NCI-H2081 treated with DMSO at 0.1 percent for 48 hours (cell line): ENCODE results near the gene CADM2.

Source experiments
- DNase-seq: peaks from one replicate; lab custom pipeline; 2025; lab: John Stamatoyannopoulos, UW

The CADM2 gene

GRCh38 chr3:85321892-85322291 lies 363.1 kb downstream of the CADM2 start:
- no peak for DNase-seq

GRCh38 chr3:85330071-85330470 lies 371.3 kb downstream of the CADM2 start:
- no peak for DNase-seq

DNA sequence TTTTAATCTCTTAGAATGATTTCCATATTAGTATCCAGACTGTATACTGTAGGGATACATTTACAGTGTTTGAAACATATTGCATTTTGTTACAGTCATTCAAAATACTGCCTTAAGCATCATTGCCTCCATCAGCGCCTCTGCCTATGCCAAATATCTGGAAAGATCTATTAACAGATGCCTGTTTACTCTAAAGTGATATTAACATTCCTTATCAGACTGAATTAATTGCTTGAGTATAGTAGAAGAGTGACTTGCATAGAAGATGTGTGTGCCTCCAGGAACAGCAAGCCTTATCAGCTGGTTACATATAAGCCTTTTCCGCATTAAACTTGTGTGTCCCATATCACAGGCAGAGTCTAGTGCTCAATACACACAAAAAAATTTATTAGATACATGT lies 379.1 kb downstream of the CADM2 start:
- no peak for DNase-seq

DNA sequence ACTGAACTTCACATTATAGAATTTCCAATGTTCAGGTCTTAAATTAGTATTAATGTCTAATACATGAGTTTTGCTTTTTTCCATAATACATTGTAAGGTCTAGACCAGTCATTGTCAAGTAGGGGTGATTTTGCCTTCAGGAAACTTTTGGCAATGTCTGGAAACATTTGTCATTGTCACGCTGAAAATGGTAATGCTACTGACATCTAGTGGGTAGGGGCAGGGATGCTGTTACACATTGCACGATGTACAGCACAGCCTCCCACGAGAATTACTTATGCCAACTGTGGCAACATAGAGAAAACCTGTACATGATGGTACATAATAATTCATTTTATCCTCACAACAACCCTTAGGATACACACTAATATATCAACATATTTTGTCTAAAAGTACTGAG lies 384.1 kb downstream of the CADM2 start:
- no peak for DNase-seq

DNA sequence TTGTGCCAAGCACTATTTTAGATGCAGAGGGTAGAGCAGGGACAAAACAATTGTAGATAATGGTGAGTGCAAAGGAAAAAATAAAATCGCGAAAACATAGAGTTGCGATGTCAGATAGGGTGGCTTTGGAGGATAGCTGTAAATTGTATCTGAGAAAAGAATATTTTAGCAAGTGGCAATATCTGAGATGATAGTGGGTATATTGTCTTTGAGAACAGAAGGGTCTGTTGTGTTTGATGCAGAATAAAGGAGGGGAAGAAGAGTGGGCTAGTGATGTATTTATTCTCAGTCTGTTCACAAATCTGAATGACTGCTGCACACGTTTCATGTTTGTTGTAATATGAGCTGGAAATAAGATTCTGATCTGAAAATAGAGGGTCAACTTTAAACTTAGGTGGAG lies 396.8 kb downstream of the CADM2 start:
- DNase-seq: no peak

- peak; percentile 21 for DNase-seq
Measured at GRCh38 chr3:85360742-85361387, 402.1 kb downstream of the CADM2 start.

DNA sequence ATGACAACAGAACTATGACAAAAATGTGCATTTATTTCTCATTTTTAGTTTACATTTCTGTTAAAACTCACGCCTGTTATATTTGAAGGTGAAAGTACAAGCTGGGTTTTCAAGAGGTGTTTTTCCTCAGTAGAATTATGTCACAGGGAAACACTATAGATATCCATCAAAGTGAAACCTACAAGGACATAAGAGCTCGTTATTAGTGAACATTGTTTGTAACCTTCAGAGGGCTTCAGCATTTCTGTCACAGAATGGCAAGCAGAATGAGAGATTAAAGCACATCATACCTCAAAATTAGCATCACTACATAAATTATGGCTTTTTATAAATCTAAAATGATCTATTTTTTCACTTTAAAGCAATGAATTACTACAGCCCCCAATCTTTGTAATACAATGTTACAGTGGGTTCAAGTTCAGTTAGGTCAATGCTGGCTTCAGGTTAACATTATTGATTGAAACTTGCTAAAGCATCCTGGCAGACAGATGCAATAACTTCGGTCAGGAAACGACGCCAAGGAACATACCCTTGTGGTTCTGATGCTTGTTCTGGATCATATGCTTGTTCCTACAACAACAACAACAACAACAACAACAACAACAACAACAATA lies 405.6 kb downstream of the CADM2 start:
- no peak for DNase-seq

DNA sequence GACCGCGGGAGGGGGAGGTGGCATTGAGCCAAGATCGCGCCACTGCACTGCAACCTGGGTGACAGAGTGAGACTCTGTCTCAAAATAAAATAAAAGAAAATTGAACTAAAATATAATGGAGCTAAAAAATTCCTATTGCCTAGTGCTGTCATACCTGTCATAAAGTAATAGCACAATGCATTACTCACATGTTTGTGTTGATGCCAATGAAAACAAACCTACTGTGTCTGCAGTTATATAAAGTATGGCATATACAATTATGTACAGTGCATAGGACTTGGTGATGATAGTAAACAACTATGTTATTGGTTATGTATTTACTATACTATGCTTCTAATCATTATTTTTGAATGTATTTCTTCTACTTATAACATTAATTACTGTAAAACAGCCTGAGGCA lies 411.6 kb downstream of the CADM2 start:
- DNase-seq: no peak

DNA sequence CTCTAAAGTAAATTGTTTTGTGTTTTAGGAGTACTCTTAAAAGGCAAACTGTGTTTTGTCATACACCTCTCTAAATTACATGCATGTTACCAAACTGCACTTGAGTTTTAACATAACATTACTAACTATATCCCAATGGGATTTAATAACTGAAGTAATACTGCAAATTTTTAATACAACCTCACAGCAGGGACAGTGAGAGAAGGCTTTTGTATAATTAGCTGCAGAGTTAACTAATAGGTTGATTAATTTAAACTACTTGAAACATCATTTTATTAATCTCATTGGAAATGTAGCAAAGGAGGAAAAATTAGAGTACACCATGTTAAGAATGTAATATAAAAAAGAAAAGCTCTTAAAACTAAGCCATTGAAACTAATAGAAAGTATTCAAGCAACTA lies 417.3 kb downstream of the CADM2 start:
- DNase-seq: no peak

- DNase-seq: no peak
Measured at GRCh38 chr3:85377115-85377514, 418.3 kb downstream of the CADM2 start.

- DNase-seq: no peak
Measured at GRCh38 chr3:85384372-85384771, 425.6 kb downstream of the CADM2 start.

DNA sequence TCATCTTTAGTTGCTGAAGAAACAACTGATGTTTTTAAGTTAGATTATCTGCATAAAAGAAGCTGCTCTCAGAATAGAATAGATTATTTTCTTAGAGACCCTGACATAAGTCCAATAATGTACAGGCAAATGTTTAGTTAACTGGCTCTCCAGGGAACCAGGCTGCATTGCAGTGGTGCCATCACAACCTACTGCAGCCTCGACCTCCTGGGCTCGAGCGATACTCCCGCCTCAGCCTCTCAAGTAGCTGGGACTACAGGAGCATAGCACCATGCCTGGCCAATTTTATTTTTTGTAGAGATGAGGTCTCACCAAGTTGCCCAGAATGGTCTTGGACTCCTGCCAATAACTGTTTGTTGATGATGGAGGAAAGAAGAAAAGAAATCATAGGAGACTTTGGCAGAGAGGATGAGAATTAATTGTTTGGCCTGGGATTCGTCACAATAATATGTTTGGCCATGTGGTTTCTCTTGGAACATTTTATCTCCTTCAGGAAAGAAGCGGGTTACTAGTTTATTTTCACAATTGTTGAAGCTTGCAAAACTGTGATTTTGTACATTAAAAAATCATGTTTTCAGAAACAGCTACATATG lies 429.2 kb downstream of the CADM2 start:
- DNase-seq: no peak

DNA sequence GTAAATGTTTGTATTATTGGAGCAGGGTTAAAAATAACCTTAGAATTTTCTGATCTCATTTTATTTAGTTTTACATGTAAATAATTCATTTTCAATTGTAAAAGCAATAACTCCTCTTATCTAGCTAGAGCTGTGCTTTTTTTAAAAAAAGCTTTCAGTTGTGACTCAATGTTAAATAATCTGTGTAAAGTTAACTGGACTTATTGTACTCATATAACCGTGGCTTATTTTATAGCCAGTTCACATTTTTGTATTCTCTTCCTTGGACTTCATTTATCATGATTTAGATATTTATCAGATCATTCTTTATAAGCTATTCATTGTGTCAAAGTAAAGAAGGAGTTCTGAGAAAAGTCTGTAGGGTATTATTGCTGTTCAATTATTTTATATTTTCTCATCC lies 435.6 kb downstream of the CADM2 start:
- DNase-seq: no peak

DNA sequence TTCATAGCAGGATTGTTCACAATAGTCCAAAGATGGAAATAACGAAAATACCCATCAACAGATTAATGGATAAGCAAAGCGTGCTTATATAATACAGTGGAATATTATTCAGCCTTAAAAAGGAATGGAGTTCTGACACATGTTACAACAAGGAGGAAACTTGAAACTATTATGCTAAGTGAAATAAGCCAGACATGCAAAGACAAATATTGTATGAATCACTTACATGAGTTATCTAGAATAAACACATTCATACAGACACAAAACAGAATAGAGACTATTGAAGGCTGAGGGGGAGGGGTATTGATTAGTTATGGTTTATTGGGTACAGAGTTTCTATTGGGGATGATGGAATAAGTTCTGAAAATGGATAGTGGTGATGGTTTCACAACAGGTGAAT lies 438.6 kb downstream of the CADM2 start:
- no peak for DNase-seq

DNA sequence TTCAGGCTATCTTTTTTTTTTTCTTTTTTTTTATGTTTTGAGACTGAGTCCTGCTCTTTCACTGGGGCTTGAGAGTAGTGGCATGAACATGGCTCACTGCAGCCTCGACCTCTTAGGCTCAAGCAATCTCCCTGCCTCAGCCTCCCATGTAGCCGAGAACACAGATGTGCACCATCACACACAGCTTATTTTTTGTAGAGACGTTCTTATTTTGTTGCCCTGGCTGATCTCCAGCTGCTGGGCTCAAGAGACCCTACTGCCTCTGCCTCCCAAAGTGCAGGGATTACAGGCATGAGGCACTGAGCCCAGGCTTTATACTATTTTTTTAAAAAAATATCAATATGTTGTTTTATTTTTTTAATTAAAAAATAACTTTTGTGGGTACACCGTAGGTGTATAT lies 467.3 kb downstream of the CADM2 start:
- no peak for DNase-seq

DNA sequence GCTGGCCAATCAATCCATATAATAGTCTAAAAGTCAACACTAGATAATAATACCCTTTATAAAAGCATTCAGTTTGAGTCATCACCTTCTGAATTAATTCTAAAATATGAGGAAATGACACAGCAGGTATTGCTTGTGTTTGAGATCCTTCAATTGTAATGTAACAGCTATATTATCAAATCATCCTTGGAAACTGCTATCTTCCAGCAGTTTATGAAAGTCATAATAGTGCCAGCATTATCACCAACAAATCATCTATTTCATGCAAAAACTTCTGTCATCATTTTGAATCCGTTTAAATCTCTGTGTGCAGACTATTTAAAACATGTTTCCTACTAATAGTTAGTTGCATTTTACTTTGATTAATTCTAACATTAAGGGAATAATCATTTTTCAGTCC lies 468.7 kb downstream of the CADM2 start:
- DNase-seq: peak; percentile 61

DNA sequence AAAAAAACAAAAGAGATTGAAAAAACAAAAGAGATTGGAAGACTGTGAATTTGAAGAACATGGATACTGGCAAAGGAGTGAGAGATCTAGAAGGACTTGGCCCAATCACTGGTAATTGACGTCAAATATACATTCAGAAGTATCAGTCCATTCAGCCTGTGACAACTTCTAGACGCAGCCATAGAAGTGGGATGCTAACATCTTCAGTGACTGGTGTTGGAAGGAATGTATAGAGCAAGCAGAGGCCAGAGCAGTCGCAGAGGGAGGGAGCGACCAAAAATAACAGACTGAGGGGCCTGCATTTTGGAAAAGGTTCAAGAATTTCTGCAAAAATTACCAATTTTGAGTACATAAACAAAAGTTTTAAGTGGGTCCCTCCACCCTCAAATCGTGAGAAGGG lies 473.3 kb downstream of the CADM2 start:
- DNase-seq: no peak

- no peak for DNase-seq
Measured at GRCh38 chr3:85433319-85433718, 474.5 kb downstream of the CADM2 start.

DNA sequence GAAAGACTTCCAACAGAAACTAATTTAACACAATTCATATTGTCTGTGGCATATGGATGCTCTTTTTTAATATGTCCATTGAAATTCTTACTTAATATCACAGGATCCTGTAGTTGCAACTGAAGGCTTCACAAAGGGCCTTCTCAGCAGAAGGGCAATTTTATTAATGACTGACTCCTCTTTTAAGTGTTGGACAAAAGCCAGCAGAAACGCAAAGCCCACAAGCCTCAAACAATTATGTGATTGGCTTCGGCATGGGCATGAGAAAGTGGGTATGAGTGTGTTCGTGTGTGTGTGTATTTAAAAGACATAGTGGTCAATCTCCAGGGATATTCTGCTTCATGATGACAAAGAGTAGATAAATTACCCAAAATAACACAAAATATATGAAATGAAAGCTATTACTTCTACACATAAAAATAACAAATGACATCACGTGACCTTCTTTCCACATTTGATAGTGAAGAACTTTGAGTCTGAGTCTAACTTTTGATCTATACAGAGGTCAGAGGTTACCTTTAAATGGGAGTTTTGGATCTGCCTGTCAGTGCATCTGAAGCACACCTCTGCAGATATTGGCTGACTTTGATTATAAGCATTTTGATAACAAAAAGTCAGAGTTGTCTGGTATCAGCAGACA lies 496.9 kb downstream of the CADM2 start:
- DNase-seq: no peak

GRCh38 chr3:85474241-85474640 lies 515.5 kb downstream of the CADM2 start:
- DNase-seq: no peak

DNA sequence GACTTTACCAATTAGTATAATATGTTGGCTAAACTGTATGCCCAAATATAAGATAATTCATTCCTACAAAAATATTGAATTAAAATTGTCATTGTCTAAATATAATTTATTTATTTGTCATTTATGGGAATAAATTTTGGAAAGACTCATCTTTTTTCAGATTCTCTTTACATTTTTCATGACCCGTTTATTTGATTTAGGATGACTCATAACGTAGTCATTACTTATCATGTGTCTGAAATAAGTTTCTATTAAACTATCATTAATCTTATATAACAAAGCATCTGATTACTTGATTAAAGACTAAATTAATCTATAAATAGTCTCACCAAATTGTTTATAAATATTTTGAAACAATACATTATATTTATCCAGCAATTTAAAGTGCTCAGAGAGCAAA lies 516.6 kb downstream of the CADM2 start:
- no peak for DNase-seq

DNA sequence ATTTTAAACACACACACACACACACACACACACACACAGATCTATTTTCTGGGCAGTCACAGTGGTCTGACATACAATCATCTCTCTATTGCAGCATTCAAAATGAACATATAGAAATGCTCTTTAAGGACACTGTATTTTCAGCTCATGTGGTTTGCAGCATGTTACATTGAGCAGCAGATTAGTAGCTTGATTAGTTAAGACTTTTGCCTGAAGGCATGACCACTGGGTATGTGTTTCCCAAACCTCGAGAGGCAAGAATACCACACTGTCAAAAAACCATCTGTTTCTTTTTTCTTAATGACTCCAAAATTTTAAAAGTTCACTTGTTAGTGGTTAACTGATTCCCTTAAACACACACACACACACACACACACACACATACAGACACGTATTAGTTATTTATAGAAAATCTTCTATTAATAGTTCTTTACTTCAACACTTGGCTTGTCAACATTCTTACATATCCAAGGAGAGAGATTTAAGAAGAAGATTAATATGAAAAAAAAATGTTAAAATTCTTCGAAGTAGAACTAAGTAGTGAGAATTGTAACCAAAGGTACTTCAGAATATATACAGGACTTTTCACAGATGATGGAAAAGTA lies 518.2 kb downstream of the CADM2 start:
- DNase-seq: no peak
